Fibroblast of upper back skin (primary cell): ENCODE measurements around the gene EHMT1.
"Not testable (repeated sequence)": the region's sequence is repeated elsewhere in the genome, so short reads cannot be mapped to it uniquely, and the experiment has no call there.

ENCODE experiments used
- DNase-seq: peaks from one replicate; pipeline ENCODE4 v3.0.0-alpha.2; 2013

The EHMT1 gene

DNA sequence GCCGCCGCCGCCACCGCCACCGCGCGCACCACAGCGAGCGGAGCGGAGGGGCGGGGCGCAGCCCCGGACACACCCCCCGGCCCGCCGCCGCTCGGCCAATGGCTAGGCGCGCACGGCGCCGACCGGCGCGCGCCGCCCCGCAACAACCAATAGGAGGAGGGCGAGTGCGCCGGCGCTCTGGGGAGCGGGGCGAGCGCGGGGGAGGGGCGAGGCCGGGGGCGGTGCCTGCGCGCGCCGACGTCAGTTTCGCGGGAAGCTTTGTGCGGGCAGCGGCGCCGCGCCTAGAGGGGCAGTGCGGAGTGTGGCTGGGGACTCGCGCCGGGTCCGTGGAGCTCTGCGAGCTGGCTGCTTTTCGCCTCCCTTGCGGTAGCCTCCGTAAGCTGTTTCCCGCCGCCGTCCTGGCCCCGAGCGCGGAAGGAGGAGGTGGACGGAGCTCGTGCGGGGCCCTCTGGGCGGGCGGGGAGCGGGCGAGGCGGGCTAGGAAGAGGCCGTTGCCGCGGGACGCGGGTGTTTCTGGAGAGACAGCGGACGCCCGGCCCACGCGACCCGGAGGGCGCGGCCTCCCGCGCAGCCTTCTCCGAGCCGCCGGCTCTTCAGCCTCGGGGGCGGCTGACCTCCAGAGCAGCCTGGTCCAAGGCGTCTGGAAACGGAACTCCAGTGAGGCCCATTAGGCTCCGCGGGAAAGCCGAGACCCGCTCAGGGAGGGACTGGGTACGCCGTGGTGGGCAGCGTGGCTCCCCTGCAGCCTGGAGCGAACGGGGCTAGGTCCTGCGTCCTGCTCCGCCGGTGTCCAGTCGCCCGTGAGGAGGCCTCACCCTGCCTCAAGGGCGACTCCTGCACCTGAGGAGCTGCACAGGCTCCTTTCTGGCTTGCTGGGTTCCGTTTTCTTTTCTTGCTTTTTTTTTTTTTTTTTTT lies 28.1 kb upstream of the EHMT1 start, which contains the start of gene ZMYND19:
Gene ZMYND19 (minus strand): TSS at position 44 of the 915 bp plus-strand sequence. CDS start 249 bp downstream, outside the sequence.
- peak; percentile 87 for DNase-seq

DNA sequence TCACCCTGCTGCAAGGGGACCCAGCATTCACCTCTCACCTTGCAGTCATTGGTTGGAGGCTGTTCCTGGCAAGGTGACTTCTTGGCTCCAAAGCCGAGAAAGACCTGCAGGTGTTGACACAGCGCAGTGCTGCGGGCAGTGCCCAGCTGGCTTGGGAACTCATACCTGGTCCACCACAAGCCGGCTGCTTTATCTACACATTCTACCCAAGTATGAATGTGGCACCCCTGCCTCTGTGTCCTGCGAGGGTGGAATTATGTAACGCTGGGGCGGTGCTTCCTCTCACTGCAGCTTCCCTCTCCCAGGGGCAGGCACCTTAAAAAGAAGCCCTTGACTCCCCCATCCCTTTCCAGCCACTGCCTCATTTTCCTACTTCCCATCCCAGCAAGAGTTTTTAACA lies 26.0 kb upstream of the EHMT1 start:
- DNase-seq, result no peak

DNA sequence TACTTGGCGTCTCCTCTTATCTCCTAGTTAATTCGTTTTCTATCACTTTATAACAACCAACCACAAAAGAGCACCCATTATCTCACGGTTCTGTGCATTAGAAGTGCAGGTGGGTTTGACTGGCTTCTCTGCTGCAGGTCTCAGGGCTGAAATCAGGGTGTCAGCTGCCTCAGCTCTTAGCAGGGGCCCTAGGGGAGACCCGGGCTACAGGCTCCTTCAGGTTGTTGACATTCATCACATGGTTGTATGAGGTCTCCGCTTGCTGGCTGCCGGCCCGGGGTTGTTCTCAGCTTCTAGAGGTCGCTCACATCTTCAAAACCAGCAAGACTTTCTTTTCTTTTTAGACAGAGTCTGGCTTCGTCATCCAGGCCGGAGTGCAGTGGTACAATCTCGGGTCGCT lies 25.6 kb upstream of the EHMT1 start:
- no peak for DNase-seq

DNA sequence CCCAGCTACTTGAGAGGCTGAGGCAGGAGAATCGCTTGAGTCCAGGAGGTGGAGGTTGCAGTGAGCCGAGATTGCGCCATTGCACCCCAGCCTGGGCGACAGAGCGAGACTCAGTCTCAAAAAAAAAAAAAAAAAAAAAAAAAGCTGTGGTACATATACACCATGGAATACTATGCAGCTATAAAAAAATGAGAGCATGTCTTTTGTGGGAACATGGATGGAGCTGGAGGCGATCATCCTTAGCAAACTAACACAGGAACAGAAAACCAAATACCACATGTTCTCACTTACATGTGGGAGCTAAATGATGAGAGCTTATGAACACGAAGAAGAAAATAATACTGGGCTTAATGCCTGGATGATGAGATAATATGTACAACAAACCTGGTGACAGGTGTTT lies 22.2 kb upstream of the EHMT1 start:
- not testable (repeated sequence) for DNase-seq

DNA sequence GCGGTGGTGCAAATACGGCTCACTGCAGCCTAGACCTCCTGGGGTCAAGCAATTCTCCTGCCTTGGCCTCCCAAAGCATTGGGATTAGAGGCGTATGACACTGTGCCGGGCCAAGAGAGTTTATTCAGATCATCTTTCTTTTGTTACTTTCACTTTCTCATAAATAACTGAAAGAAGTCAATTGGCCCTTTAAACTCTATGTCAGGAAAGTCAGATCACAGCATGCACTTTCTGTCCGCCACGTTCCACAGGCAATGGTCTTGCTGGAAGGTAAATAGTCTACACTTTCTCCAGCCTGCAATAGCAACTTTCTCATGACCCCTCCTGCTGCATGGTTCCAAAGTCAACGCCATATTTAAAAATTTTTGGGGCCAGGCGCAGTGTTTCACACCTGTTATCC lies 19.9 kb upstream of the EHMT1 start:
- DNase-seq, result no peak

DNA sequence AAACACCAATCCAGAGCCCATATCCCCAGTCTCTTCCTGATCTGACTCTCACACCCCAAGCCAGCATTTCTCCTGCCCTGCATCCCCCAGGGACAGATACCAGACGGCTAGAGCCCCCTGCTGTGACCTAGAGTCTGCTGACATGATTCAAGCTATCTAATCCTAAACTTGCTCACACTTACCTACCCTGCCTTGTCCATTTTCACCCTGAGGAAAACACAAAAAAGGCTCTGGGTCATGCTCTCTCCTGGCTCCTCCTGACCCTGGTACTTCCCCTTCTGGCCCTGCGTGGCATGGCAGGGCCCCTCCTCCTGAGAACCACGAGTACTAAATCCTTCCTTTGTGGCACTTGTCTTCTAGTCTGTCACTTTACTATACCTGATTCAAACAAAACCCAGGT lies 16.1 kb upstream of the EHMT1 start:
- no peak for DNase-seq

DNA sequence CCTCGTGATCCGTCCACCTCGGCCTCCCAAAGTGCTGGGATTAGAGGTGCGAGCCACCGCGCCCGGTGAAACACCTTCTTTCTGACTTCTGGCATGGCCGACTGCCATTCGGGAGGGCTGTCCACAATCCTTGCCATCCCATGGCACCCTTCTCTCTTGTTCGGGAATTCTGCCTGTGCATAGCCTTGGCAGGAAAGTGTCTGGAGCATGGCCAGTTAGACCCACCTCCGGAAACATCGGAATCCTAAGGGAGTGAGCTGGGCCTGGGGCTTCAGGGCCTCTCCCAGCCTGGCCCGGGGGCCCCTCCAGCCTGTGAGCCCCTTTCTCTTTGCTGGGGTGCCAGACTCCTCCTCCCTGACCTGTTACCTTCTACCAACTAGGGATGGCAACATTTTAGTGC lies 14.9 kb upstream of the EHMT1 start:
- DNase-seq, result no peak

DNA sequence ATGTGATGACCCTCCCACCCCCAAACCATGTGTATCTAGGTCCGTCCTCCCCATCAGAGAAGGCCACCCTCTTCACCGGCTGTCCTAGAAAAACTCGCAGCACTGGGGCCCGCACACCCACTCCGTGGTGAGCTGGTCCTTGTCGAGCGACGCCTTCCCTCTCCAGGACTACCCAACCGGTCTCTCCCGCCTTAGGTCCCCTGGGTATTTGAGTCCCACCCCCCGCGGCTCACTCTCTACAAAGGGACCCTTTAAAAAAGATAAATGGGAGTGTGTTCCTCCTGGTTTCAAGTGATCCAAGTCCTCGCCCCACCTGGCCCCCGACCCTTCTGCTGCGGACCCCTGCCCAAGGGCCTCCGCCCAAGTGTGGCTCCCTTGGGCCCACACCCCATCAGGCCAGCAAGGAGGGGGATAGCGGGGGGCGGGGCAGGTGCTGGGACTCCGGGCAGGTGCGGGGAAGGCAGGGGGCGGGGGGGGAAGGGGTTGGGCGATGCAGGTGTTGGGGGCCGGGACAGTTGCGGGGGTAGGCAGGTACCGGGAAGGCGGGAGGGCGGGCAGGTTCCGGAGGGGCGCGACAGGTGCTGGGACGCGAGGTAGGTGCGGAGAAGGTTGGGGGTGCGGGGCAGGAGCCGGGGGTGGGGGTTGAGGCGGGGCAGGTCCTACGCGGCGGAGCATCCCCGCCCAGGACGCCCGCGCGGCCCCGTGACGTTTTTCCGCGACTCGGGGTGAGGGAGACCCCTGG lies 14.3 kb upstream of the EHMT1 start:
- DNase-seq, result no peak

DNA sequence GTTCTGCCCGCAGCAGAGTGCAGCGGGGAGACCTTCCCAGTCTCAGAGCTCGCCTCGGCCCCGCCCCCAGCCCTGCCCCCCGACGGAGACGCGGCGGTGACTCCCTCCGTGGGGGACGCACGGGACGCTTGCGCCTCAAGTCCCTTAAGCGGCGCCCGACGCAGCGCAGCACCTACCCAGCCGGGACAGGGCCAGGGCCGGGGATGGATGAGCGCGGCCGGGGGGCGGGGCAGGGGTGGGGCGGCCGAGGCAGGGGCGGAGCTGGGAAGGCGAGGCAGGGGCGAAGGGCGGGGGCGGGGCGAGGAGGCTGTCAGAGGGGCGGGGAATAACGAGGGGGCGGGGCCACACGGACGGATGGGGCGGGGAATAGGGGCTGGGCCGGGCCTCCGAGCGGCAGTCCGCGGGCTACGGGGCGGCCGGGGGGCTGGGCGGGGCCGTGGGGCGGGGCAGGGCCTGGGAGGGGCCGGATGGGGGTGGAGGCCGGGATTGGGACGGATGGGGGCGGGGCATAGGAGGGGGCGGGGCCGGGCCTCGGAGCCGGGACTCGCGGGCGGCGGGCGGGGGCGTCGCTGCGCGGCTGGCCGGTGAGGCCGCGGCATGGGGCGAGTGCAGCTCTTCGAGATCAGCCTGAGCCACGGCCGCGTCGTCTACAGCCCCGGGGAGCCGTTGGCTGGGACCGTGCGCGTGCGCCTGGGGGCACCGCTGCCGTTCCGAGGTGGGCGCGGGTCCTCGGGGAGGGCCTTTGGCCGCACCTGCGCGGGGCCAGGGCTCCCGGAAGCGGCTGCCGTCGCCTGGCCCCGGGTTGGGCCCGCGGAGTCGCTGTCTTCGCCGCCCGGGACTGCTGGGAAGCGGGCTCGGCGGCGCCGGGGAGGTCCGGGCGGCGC lies 13.4 kb upstream of the EHMT1 start, which contains the start of gene ARRDC1:
Gene ARRDC1 (plus strand): TSS at position 566 of the 884 bp plus-strand sequence. CDS start 32 bp downstream, at position 598.
- DNase-seq, result peak; percentile 83

DNA sequence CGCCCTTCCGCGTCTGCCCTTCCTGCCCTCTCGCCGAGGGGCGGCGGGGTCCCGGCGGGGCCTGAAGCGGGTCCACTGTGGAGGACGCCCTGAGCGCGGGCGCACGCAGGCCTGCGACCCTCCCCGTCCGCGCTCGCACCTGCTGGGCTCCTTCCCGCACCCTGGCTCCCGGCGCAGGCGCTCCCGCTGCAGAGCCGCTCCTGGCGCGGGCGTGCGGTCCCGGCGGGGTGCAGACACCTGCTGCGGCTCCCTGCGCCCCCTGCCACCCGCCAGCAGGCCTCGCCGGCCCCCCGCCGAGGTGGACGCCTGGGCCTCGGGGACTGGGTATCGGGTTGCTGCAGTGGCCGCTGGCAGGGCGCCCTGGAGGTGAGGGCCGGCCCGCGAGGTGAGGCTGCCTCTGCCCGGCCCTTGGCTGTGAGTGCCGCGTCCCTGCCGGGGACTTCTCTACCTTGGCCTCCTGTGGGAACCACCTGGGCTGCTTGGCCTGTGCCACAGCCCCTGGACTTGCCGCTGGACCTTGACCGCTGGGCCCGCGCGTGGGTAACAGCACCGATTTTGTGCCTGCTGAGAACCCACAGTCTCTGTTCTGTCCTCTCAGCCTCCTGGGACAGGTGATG lies 12.7 kb upstream of the EHMT1 start:
- no peak for DNase-seq

DNA sequence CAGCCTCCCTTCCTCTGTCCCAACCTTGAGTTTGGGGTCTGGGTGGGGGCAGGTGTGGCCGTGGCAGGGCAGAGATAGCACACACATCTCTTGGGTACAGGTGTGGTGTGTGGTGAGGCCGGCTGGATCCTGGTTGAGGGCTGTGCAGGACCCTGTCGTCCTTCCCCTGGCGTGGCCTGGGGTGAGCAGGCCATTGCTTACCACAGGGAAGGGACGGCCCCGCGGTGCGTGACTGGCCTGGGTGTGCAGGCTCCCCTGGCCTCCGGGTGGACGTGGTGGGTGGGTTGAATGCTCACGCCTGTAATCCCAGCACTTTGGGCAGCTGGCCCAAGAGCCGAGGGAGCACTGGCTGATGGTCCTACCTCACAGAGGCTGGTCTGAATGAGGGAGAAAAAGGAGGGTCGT lies 12.1 kb upstream of the EHMT1 start:
- no peak for DNase-seq

DNA sequence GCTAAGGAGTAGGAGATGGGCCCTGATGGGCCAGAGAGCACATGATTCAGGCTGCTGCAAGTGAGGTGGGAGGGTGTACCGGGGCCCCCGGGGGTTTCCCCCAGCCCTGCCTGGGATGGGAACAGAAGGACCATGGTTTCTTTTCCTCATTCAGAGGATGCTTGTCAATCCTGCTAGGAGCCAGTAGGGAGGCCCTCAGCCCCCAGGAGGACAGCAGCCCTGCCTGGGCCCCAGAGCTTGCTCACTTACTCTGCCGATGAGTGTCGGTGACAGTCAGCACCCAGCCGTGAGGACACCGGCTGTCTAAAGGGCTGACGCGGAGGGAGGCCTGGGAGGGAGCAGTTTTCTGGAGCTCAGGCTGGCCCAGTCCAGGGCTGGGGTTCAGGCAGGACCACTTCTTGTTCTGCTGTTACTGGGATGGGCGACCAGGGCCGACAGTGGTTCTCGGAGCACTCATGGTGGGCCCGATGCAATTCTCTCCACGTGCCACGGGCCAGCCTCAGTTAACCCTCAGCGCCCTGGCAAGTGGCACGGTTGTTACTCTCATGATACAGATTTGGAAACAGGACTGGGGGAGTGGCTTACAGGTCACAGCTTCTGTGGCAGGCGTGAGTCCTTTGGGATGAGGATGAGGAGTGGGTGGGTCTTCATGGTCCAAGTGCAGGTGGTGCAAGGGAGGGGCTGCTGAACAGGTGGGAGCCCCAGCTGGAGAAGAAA lies 11.5 kb upstream of the EHMT1 start:
- no peak for DNase-seq

DNA sequence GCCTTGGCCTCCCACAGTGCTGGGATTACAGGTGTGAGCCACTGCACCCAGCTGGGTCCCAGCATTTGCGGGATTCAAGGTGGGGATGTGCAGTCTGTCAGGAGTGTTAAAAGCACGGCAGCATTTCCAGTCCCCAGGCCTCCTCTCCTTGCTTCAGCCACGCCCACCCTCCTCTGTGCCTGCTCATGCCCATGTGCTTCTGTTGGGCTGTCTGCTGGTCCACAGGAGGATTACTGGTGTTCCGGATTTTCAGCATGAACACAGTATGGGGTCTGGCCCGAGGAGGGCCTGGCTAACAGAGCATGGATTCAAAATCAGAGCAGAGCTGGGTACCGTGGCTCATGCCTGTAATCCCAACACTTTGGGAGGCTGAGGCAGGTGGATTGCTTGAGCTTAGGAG lies 7.9 kb upstream of the EHMT1 start:
- no peak for DNase-seq

DNA sequence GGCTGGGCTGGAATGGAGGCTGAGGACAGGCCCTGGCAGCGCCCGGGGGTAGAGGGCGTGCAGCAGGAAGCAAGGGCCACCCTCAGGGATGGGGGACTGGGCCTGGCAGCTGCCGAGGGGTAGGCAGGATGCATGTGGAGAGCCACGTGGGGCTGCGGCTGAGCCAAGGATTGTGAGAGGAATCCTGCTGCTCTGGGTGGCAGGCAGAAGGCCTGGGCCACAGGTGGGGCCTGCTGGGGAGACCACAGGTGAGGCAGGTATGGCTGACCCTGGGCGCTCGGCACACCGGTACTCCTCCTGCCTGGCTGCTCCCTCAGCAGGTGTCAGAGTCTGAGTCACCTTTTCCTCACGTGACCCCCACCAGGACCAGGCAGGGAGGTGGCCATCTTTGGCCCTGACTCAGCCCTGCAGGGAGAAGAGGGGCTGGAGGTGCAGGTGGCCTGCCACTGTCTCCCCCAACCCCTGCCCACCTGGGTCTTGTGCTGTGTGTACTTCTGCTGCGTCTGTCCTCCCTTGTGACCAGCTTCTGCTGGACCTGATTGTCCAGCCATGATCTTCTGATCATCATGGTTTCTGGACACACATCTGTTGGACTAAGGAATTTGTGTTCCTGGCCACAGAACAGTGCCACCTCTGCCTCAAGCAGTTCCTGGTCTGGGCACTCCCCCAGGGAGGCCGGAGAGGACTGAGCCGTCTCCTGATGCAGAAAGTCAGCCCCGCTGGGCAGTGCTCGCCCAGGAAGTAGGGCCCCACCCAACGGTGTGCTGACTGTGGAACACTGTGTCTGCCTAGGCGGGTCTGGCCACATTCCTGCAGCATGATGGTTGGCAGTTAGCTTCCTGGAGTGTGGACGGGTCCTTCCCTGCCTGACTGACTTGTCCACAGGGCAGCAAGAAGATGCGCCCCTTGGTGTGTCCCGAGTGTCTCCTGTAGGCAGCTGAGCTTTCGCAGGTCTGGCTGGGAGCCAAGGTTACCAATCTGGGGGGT lies 6.9 kb upstream of the EHMT1 start:
- DNase-seq, result peak; percentile 63

DNA sequence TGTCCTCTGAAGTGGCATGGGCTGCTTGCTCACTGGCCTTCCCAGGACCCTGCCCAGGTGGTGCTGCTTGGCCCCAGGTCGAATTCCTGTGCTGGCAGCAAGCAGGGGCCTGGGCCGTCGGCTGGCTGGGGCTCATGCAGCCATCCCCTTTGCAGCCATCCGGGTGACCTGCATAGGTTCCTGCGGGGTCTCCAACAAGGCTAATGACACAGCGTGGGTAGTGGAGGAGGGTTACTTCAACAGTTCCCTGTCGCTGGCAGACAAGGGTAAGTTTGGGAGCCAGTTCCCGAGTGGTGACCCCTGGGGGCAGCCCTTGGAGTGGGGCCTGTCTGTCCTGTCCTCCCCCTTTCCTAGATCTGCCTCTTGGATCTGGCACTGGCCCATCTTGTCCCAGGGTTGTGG lies 6.1 kb upstream of the EHMT1 start:
- DNase-seq, result no peak

DNA sequence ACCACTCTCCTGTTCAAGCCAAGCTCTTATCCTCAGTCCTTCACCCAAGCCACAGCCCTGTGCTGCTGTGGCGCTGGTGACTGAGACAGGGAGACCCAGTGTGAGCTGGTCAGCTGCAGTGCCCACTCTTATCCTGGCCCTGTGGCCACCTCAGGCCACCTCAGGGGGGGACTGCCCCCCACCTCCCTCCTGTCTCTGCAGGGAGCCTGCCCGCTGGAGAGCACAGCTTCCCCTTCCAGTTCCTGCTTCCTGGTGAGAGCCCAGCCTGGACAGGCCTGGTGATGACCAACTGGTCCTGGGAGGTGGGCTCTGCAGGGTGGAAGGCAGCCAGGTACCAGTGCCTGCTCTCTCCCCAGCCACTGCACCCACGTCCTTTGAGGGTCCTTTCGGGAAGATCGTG lies 5.5 kb upstream of the EHMT1 start:
- no peak for DNase-seq

DNA sequence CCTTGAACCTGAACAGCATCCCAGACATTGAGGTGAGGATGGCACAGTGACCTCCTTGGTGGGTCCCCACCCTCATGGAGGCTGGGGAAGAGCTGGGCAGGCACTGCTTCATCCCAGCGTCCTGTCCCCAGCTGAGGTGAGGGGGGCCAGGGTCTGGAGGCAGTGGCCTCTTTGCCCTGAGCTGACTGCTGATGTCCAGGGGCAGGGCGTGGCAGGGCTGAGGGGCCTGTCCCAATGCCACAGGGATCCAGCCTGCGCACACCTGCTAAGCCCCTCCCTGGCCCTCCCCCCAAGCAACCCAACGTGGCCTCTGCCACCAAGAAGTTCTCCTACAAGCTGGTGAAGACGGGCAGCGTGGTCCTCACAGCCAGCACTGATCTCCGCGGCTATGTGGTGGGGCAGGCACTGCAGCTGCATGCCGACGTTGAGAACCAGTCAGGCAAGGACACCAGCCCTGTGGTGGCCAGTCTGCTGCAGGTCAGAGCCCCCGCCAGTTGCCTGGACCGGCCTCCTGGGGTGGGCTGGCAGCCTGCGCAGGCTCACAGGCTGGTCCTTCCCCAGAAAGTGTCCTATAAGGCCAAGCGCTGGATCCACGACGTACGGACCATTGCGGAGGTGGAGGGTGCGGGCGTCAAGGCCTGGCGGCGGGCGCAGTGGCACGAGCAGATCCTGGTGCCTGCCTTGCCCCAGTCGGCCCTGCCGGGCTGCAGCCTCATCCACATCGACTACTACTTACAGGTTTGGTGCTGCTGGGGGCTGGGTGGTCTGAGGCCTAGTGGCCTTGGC lies 4.9 kb upstream of the EHMT1 start:
- DNase-seq, result no peak

DNA sequence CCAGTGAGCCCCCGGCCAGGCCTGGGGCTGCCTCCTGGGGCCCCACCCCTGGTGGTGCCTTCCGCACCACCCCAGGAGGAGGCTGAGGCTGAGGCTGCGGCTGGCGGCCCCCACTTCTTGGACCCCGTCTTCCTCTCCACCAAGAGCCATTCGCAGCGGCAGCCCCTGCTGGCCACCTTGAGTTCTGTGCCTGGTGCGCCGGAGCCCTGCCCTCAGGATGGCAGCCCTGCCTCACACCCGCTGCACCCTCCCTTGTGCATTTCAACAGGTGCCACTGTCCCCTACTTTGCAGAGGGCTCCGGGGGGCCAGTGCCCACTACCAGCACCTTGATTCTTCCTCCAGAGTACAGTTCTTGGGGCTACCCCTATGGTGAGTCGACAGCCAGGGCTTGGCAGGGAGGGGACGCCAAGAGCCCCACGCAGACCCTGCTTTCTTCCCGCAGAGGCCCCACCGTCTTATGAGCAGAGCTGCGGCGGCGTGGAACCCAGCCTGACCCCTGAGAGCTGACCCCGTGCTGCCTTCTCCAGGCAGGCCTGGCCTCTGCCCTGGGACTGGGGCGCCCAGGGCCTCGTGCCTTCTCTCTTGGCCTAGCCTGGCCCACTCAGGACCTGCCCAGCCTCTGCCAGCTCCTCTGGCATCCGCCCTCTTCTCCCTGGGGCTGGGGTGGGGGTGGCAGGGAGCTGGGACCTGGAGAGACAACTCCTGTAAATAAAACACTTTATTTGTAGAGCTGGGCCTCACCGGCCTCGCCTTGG lies 4.0 kb upstream of the EHMT1 start:
- DNase-seq, result no peak

DNA sequence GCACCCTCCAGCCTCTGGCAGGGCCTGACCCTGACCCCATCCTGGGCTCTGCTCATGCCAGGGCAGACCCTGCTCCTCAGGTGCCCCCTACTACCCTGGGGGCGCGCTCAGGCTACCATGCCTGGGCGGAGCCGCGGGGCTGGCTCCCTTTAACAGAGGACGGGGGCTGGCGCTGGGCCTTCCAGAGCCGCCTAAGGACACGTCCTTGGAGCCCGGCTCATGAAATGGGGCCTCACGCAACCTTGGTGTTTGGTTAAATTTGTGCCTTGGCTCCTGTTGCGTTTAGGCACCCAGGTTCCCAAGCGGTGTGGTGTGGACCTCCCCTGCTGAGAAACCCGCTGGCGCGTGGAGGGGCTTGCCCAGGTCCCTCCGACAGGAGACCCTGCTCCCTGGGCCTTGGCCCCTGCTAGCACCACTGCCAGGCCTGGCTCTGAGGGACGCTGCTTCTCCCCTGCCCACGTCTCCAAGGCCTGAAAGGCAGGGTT lies 3.4 kb upstream of the EHMT1 start:
- DNase-seq, result no peak
